NT2/D1 (cell line): Measurements from ENCODE around the gene CYBA.

Experiments used
- SUZ12 ChIP-seq: IDR thresholded peaks from 2 replicates; pipeline ENCODE4 v1.6.1; 2011; ENCODE audit not compliant: insufficient read length, insufficient read depth; ENCODE audit errors: extremely low read depth
- YY1 ChIP-seq: IDR thresholded peaks from 2 replicates; pipeline ENCODE4 v1.6.1; 2011; ENCODE audit not compliant: insufficient read length, insufficient read depth
- ZNF274 ChIP-seq: IDR thresholded peaks from 2 replicates; pipeline ENCODE4 v1.6.1; 2011; ENCODE audit warnings: mild to moderate bottlenecking, low read depth, low read length

- no peak for TF ChIP-seq SUZ12
- TF ChIP-seq ZNF274, result no peak
- no peak for TF ChIP-seq YY1
Observed at GRCh38 chr16:88639231-88640038, 11.4 kb downstream of the CYBA start.
